ENCODE results near the gene ENGASE. TPM values are rescaled to one million over a fixed set of nuclear protein-coding genes. Genes with fewer than 3 reads are reported as not detected.

The ENGASE gene
- total RNA-seq, 1 donor from 2014 or later: 19.8 TPM

DNA sequence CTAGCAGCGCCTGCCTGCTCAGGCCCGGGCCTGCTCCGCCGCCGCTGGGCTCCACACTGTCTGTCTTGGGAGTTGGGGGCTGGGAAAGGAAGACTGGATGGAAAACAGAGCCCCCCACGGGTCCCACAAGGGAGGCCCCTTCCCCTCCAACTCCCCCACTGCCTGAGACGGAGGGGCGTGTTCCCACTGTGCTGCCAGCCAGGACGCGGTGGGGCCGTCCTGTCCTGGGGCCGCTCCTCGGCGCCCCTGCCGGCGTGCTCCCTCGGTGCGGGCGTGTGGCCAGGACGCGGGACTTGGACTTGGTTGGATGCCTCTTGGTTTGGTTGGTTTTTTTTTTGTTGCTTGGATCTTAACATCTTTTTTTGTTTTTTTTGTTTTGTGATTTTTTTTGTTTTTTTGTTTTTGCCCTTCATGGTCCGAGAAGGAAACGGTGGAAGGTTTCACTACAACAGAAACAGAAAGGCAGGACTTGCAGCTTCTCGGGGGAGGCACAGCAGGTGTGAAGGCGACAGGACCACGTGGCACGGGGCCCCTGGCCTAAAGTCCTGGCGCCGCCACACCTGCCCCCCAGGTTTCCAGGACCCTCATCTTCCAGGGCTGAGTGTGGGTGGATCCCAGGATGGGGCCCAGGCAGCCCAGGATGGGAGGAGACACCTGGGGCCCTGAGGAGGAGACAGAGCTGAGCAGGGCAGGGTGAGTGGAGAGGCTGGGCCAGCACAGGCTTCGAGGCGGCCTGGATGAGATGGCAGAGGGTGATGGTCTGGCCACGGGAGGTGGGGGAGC lies 16.0 kb downstream of the ENGASE start:
- DNase-seq (ENCODE audit: extremely low read depth, low read depth, low spot score): no peak

DNA sequence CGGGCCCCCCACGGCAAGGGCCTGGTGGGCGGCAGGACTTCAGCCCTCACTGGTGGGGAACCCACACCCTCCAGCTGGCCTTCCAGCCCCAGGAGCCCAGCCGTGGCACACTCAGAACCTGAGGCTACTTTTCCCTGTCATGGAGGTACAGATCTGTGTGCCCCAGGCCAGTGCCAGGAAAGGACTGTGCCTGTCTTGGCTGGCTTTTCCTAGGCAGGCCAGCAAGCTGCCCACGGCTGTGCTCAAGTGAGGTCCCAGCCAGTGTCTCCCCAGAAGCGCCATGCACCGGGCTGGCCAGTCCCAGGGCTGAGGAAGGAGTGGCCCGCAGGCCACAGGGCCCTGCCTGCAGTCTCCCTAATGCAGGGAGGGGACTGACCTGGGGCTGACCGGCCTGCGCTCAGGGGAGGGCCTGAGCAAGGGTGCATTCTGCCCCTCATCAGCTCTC lies 16.6 kb downstream of the ENGASE start:
- DNase-seq (ENCODE audit: extremely low read depth, low read depth, low spot score): no peak

DNA sequence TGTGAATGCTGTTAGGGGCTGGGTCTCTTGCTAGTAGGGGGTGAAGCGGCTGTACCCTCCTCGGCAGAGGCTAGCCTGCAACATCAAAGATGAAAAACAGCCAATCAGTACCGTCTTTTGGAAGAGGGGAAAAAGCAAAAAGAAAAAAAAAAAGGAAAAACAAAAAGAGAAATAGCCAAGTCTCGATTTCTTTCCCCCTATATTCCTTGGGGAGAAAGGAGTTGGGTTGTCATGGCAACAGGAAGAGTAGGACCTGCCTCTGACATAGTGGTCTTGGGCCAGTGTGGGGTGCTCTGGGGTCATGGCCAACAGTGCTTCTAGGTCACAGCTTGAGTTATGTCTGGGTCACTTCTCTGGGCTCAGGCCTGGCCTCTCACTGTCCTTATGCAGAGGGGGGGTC lies 17.9 kb downstream of the ENGASE start:
- DNase-seq (ENCODE audit: extremely low read depth, low read depth, low spot score): no peak

DNA sequence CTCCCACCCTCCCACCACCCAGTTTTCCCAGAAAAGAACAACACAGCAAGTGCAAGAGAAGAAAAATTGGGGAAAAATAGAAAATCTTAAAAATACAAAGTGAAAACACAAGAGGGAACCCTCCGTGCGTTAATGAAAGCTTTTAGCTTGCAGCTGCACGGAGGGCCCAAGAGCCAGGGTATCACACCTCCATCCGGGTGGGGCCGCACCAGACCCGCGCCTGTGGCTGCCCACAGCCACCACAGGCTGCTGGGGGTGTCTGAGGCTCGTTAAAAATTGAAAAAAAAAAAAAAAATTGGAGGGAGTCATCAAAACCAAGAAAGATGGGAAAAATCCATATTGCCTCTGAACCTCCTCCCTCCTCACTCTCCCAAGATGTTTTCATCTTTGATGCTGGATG lies 18.6 kb downstream of the ENGASE start:
- no peak for DNase-seq (ENCODE audit: extremely low read depth, low read depth, low spot score)

DNA sequence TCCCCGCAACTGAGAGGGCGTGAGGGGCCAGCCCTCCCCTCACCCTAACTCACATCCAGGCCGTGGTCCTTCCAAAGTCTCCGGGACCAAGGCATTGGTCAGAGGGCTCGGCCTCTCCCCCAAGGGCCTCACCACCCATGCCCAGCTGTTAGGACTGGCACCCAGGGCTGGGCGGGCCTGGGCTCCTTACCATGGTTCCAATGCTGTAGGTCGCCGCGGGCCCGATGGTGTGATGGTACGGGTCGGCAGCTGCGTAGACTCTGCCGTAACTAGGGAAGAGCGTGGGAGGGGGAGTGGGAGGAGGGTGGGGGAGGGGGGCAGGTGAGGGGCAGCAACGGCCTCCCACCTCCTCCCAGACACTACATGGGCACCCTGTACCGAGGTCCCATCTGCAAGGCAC lies 19.6 kb downstream of the ENGASE start:
- no peak for DNase-seq (ENCODE audit: extremely low read depth, low read depth, low spot score)

DNA sequence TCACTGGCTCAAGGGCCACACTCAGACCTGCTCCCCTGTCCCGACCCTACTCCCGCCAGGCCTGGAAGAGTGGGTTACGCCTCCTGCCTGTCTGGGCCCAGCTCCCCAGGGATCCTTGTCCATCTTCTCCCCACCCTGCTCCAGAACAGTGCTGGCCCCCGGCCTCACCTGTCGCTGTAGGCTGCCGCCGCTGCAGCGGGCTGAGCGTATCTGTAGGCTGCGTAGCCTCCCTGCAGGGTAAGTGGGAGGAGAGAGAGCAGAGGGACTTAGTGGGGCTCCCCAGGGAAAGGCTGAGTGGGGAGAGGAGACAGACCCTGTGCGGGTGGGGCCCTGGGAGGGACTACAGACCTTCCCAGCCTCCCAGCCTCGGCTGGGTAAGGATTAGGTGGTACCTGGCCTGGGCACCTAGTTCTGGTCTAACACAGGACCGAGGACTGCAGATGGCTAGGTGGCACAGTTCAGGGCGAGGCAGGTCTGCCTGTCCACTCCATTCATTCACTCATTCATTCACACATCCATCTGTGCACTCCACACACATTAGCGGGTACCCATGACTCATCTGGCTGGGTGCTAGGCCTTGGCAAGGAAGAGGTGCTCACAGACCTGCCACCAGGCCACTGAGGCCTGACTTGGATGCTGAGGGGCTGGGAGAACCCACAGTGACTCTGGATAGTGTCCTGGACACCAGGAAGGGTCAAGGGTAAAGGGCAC lies 20.9 kb downstream of the ENGASE start:
- no peak for DNase-seq (ENCODE audit: extremely low read depth, low read depth, low spot score)

DNA sequence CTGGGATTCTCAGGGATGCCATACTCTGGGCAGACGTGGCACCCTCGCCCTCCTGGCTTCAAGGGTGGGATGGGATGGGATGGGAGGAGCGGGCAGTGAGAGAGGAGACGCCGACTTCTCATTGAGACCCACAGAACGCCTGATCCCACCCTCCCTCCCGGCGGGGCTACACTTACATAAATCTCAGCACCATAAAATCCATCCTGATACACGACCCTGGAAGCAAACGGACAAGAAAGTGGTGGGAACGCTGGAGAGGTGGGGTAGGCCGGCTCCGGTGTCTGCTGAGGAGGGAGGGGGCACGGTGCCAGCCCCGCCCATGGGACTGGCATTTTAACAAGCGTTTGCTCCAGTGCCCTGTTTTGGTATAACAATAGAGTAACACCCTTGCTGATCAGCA lies 21.9 kb downstream of the ENGASE start:
- DNase-seq (ENCODE audit: extremely low read depth, low read depth, low spot score): no peak

DNA sequence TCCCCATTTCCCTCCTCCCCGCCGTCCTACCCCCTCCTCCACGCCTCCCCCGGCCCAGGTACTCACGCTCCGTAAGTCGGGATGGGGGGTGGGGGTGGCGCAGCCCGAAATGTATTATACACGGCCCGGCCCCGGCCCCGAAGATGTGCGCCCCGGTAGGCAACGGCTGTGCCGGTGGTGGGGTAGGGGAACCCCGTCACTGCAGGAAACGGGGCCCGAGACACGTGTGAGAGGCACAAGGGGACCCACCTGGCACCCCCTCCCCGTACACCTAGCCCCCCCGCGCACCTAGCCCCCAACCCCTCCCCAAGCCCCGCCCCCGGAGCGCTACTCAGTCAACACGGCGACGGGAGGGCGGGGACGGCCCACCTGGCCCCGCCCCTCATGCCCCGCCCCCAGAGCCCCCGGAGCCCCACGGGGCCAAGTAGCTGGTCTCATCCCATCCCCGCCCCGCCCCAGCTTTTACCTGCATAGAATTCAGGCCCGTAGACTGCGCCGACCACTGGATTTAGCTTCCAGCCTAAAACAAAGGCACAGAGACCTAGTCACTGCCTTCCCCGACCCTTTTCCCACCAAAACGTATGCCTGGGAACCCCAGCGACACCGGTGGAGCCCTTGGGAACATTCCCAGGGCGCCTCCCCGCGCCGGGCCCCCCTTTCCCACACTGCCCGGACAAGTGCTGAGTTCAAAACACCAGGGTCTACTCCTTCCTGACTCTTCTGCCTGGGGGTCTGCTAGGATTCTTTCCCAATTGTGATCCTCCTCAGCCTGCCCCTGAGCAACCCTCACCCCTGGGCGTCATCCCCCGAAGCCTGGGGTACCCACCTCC lies 22.8 kb downstream of the ENGASE start:
- no peak for DNase-seq (ENCODE audit: extremely low read depth, low read depth, low spot score)

DNA sequence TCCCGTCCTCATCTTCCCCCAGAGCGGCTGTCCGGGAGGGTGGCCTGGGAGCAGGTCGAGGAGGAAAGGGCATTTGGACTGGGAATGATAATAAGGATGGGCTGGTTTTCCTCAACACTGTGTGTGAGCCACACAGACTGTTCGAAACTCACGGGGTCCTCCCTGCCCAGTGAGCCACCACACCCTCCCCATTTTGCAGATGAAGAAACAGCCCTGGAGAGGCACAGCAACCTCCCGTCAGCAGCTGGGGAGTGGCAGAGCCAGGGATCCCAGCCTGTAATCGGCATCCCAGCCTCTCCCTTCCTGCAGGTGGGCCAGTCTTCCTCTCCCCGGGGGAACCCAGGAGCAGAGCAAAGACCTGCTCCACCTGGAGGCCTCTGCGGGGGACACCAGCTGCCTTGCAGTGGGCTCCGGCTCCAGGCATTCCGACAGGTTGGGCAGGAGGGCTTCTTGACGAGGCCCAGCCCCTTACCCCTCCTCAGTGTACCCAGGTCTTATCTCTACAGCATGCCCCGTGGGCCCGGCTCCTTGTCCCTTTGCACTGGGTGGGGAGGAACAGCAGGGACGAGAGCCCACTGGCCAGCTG lies 23.8 kb downstream of the ENGASE start:
- DNase-seq (ENCODE audit: extremely low read depth, low read depth, low spot score): no peak

DNA sequence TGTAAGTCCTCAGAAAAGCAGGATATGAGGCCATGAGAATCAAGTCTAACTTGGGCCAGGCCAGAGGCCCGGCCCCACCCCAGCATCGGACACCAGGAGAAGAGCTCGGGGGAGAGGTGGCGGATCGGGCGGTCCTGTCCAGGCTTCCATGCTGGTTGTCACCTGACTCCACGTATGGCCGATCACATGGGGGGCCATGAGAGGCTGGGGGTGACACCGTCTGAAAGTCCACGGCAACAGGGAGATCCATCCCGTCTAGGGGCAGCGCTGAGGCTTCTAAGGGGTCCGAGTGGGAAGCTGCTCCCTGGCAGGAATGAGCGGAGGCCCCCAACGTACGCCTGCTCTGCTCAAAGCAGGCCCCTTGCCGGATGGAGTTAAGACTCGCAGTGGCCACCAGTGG lies 25.8 kb downstream of the ENGASE start:
- DNase-seq (ENCODE audit: extremely low read depth, low read depth, low spot score): no peak

DNA sequence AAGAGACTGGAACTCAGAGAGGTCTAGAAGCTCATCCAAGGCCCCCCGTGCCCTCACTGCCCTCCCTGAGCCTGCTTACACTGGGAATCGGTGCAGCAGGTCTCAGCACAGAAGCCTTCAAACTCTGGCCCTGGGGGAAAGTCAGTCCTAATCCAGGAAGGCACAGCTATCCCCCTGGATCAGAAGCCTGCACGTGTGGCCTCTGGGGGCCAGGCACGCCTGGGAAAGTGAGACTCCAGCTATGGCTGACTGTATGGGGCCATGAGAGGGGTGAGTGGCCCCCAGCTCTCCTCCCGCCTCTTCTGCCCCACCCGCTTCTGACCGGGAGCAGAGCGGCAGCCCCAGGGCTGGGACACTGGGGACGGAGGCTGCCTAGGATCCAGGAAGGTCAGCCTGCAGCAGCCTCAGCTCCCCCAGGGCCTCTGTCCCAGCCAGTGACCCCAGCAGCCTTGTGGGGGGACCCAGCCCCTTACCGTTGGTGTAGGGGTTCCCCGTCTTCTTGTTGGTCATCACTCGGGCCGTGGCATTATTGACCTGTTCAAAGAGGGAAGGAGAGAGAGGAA lies 26.6 kb downstream of the ENGASE start:
- no peak for DNase-seq (ENCODE audit: extremely low read depth, low read depth, low spot score)

DNA sequence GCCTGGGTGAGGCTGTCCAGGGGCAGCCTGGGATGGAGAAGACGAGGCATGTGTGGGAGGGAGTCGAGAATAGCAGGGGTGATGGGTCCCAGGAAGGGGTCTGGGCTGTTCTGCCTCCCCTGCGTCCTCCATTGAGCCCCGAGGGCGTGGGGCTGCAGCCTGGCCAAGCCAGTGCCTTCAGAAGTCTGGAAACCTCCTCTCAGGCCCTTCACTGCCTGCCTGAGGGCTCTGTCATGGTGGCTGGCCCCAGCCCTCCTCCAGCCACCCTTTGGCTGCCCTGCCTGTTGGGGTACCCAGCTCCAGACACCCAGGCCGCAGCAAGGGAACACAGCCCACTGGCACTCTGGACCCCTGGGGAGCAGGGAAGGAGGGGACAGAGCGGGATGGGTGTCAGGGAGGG lies 27.6 kb downstream of the ENGASE start:
- no peak for DNase-seq (ENCODE audit: extremely low read depth, low read depth, low spot score)

DNA sequence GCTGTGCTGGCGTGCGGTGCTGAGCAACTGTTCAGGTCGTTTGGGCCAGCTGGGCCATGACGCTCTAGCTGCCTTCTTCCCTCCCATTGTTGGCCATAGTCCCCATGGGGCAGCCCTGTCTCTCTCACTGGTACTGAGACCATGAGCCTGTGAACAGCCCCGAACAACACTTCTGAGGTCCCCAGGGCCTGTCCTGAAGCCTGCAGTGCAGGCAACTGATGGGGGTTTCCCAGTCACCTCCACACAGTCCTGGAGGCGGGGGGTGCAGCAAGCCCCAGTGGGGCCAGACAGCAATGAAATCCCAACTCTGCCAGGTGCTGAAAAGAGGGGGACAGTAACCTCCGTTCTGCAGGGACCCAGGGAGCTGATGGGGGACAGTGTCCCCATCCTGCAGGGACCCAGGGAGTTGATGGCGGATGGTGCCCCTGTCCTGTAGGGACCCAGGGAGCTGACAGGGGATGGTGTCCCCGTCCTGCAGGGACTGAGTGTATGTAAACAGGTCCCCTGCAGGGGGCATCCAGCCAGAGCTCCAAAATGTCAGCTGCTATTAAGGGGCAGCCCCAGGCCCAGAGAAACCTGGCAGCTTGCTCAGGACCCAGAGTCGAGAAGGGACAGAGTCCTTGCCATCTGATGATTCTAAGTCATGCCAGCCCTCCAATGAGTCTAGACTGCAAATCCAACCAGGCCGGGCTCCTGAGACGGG lies 30.4 kb downstream of the ENGASE start:
- no peak for DNase-seq (ENCODE audit: extremely low read depth, low read depth, low spot score)

DNA sequence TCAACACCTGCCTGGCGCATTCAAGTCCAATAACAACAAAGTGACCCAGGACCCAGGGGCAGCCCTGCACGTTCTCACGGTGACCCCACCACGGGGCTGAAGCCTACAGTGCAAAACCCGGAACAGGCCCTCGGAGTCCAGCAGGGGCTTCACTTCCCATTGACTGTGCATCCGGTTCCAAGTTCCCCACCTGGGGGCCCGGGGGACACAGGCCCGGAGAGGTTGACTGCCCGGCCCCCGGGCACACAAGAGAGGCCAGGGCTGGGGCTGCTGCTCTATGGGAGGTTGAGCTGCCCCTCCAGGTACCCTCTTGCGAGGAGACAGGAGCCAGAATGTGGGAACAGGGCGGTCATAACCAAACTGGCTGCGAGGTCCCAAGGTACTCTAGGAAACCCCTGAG lies 31.3 kb downstream of the ENGASE start:
- no peak for DNase-seq (ENCODE audit: extremely low read depth, low read depth, low spot score)

DNA sequence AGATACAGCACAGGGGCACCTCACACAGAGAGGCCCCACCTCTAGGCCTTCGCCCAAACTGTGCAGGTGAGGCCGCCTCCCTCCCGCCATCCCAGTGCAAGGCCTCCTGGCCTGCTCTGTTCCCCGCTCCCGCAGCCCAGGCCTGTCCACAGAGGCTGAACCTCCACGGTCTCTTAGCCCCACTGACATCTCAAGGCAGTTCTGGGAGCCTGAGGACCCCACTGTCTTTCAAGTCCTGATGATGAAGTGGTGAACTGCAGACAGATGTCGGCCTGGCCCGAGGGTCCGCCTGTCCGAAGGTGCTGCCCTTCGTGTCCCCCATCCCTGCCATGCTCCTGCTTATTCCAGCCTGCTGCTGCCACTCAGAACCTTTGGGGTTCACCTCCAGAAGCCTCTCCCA lies 32.3 kb downstream of the ENGASE start:
- DNase-seq (ENCODE audit: extremely low read depth, low read depth, low spot score): no peak

DNA sequence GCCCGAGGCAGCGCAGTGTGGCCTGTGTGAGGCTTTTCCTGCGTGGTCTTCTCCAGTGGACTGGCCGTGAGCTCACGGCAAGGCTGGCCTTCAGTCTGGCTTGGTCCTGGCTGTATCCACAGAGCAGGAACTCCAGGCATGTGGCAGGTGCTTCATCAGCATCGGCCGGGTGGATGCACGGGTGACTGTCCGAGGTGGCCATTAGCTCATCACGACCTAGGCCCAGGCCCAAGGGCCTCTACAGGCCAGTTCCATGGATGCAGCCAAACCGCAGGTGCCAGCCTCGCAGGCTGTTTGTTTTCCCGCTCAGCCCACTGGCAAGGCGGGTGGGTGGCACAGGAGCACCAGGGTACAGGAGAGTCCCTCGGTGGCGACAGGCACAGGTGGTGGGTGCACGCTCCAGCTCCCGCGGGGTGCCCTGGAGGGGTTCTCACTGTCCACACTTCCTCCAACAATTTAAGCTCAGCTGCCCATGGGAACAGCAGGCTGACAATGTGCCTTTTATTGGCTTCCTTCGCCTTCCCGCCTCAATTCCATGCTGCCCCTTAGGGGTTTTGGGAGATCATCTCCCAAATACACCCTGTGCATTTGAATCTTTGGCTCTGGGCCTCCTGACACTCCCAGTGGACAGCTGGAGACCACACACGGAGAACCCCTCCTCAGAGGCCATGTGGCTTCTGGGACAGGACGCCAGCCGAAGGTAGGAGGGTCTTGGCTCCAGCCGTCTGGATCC lies 33.0 kb downstream of the ENGASE start:
- no peak for DNase-seq (ENCODE audit: extremely low read depth, low read depth, low spot score)

DNA sequence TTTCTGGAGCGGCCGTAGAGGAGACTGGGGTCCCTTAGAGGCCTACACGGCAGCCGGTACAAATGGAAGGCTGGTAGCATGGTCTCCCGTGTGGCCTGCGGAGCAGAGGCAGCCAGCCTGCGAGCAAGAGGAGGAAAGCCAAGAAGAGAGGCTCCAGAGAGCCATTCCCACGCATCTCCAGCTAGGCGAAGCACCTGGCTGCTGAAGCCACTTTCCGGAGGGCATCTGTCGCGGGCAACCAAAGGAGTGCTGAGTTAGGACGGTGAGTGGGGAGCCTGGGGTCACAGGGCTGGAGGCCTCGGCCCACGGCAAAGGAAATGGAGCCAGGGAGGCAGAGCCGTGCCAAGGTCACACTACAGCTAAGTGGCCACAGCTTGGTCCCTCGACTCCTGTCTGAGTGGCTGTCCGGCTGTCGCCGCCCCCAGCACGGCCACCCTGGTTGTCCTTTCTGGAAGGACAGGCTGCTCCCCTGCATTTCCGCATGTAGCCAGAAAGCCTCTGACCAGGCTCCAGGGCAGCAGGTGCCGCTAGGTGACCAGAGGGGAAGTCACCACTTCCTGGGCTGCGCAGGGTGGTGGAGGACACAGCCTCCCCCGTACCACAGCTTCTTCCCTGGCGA lies 33.7 kb downstream of the ENGASE start:
- no peak for DNase-seq (ENCODE audit: extremely low read depth, low read depth, low spot score)

DNA sequence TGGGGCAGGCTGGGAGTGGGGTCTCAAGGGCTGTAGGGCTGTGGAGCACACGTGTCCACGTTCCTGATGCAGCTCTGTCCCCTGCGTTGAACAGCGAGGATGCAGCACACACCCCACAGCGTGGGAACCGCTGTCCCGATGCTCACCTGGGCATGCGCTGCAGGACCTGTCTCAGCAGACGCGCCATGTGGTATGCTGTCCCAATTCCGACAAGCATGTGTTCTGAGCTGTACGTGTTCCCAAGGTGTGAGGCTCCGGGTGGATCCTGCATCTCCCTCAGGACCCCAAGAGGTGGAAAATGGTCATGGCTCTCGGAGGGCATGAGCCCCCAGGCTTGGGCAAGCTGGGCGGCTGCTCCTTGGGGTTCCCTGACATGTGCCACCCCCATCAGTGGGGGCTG lies 34.2 kb downstream of the ENGASE start:
- no peak for DNase-seq (ENCODE audit: extremely low read depth, low read depth, low spot score)

DNA sequence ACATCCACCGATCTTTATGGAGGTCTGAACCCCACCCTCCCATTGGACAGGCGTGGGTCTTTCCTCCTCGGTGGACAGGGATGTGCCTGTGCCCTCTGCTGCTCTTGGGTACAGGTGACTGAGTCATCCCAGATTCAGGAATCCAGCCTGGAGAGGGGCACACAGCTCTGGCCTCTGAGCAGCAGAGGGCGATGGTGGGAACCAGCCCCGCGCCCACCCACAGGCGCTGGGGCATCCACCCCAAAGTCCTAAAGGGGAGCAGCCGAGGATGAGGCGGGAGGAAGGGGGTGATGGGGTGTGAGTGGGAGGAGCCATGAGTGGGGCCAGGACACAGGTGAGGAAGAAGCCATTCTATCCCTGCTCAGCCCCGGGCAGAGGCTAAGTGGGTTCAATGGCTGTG lies 35.0 kb downstream of the ENGASE start:
- DNase-seq (ENCODE audit: extremely low read depth, low read depth, low spot score): no peak

All from glomerular endothelial cell (primary cell).